Measurements from ENCODE around the gene SLC6A11.
A peak's percentile ranks its signal among the peaks of the same experiment; 100 is the strongest.

Gene SLC6A11

GRCh38 chr3:10772271-10773161 lies 43.5 kb upstream of the SLC6A11 start:
- Histone ChIP-seq H3K4me2 (ENCODE audit: low read length) (no peak overlapping the region), H3K36me3 (ENCODE audit: control insufficient read depth, insufficient read depth, low read length) (no peaks in the 10 kb centered on the region), H3K79me1 (ENCODE audit: low read length) (no peaks in the 10 kb centered on the region), H2BK15ac (replicated peaks; ENCODE audit: low read depth) (no peak overlapping the region), H3K4me1 (ENCODE audit: control insufficient read depth, low read depth, low read length) (no peaks in the 10 kb centered on the region), H3K18ac (ENCODE audit: low read length) (no peak overlapping the region), H2BK5ac (ENCODE audit: low read length) (no peak overlapping the region), H2AK5ac (ENCODE audit: low read length) (no peak overlapping the region), H3K27me3 (ENCODE audit: insufficient read depth, low read length, poor library complexity) (no peaks in the 10 kb centered on the region), H3K56ac (ENCODE audit: low read length) (no peak overlapping the region), H3K27ac (ENCODE audit: low read depth, low read length) (no peak overlapping the region), H3K4me3 (ENCODE audit: low read length) (no peak overlapping the region), H3K79me2 (ENCODE audit: control insufficient read depth, insufficient read depth, low read length) (no peaks in the 10 kb centered on the region), H2BK120ac (ENCODE audit: low read depth, low read length) (no peak overlapping the region), H4K8ac (ENCODE audit: low read depth, low read length) (no peak overlapping the region), H3K23ac (ENCODE audit: low read length) (no peak overlapping the region), H4K5ac (ENCODE audit: low read length) (no peak overlapping the region), H3K9ac (ENCODE audit: low read length) (no peak overlapping the region), H3K4ac (ENCODE audit: low read depth, low read length) (no peak overlapping the region)
- DNase-seq, result peak; percentile 71
- WGBS (ENCODE audit: extremely low coverage, insufficient coverage, low lambda C conversion rate), result no CpG with 5 or more reads among the region's 16 CpGs

DNA sequence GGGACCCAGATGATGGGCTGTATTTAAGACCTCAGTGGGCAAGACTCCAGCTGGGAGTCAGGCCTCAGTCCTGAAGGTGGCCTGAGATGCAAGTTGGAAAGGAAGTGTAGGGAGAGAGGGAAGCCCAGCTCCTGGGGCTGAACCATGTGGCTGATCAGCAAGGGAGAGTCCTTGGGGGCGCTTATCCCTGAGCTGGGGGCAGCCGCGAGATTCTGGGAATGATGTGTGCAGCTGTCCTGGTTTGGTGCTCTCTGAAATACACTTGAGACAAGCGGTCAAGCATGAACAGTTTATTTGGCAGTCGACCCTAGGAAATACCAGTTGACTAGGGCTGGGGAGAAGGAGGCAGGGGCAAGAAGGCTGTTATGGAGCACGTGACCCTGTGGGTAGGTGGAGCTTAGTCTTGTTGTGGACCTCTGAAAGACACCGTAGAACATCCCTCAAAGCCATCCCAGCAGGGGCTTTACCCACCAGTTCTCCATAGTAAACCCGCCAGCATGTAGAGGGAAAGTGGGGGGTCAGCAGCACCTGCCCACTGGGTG lies 41.8 kb upstream of the SLC6A11 start:
- Histone ChIP-seq H3K56ac (ENCODE audit: low read length) (no peak overlapping the region), H2AK5ac (ENCODE audit: low read length) (no peak overlapping the region), H3K4ac (ENCODE audit: low read depth, low read length) (no peak overlapping the region), H4K5ac (ENCODE audit: low read length) (no peak overlapping the region), H3K27me3 (ENCODE audit: insufficient read depth, low read length, poor library complexity) (no peaks in the 10 kb centered on the region), H3K79me2 (ENCODE audit: control insufficient read depth, insufficient read depth, low read length) (no peaks in the 10 kb centered on the region), H3K9ac (ENCODE audit: low read length) (no peak overlapping the region), H3K4me3 (ENCODE audit: low read length) (no peak overlapping the region), H2BK15ac (replicated peaks; ENCODE audit: low read depth) (no peak overlapping the region), H3K27ac (ENCODE audit: low read depth, low read length) (no peak overlapping the region), H3K79me1 (ENCODE audit: low read length) (no peaks in the 10 kb centered on the region), H3K23ac (ENCODE audit: low read length) (no peak overlapping the region), H3K36me3 (ENCODE audit: control insufficient read depth, insufficient read depth, low read length) (no peaks in the 10 kb centered on the region), H2BK120ac (ENCODE audit: low read depth, low read length) (no peak overlapping the region), H4K8ac (ENCODE audit: low read depth, low read length) (no peak overlapping the region), H3K4me2 (ENCODE audit: low read length) (no peak overlapping the region), H2BK5ac (ENCODE audit: low read length) (no peak overlapping the region), H3K4me1 (ENCODE audit: control insufficient read depth, low read depth, low read length) (no peaks in the 10 kb centered on the region), H3K18ac (ENCODE audit: low read length) (no peak overlapping the region)
- DNase-seq, result no peak
- no CpG with 5 or more reads among the region's 8 CpGs for WGBS (ENCODE audit: extremely low coverage, insufficient coverage, low lambda C conversion rate)

- Histone ChIP-seq H3K4me3 (ENCODE audit: low read length) (no peak overlapping the region), H3K27ac (ENCODE audit: low read depth, low read length) (no peak overlapping the region)
Measured at GRCh38 chr3:10774825-10775224, 41.2 kb upstream of the SLC6A11 start.

GRCh38 chr3:10775259-10775658 lies 40.8 kb upstream of the SLC6A11 start:
- no peak for DNase-seq

More at GRCh38 chr3:10774825-10775224, 41.2 kb upstream of the SLC6A11 start:
- H4K8ac ChIP-seq (ENCODE audit: low read depth, low read length), result no peak overlapping the region
- H3K27me3 ChIP-seq (ENCODE audit: insufficient read depth, low read length, poor library complexity), result no peaks in the 10 kb centered on the region
- H3K23ac ChIP-seq (ENCODE audit: low read length), result no peak overlapping the region
- no peak overlapping the region for H3K18ac ChIP-seq (ENCODE audit: low read length)
- no peak overlapping the region for H3K9ac ChIP-seq (ENCODE audit: low read length)
- H3K4me2 ChIP-seq (ENCODE audit: low read length), result no peak overlapping the region
- H3K4me1 ChIP-seq (ENCODE audit: control insufficient read depth, low read depth, low read length), result no peaks in the 10 kb centered on the region
- no peak overlapping the region for H2BK15ac ChIP-seq (replicated peaks; ENCODE audit: low read depth)
- WGBS (ENCODE audit: extremely low coverage, insufficient coverage, low lambda C conversion rate), result no CpG with 5 or more reads among the region's 8 CpGs
- H2BK120ac ChIP-seq (ENCODE audit: low read depth, low read length), result no peak overlapping the region
- no peak for DNase-seq
- no peak overlapping the region for H2BK5ac ChIP-seq (ENCODE audit: low read length)
- no peak overlapping the region for H3K4ac ChIP-seq (ENCODE audit: low read depth, low read length)
- no peaks in the 10 kb centered on the region for H3K79me1 ChIP-seq (ENCODE audit: low read length)
- no peak overlapping the region for H3K56ac ChIP-seq (ENCODE audit: low read length)
- no peak overlapping the region for H4K5ac ChIP-seq (ENCODE audit: low read length)
- no peaks in the 10 kb centered on the region for H3K36me3 ChIP-seq (ENCODE audit: control insufficient read depth, insufficient read depth, low read length)
- no peaks in the 10 kb centered on the region for H3K79me2 ChIP-seq (ENCODE audit: control insufficient read depth, insufficient read depth, low read length)
- H2AK5ac ChIP-seq (ENCODE audit: low read length), result no peak overlapping the region

GRCh38 chr3:10775828-10776227 lies 40.2 kb upstream of the SLC6A11 start:
- Histone ChIP-seq H3K18ac (ENCODE audit: low read length) (no peak overlapping the region), H3K9ac (ENCODE audit: low read length) (no peak overlapping the region), H2BK5ac (ENCODE audit: low read length) (no peak overlapping the region), H2BK15ac (replicated peaks; ENCODE audit: low read depth) (no peak overlapping the region), H3K4me1 (ENCODE audit: control insufficient read depth, low read depth, low read length) (no peaks in the 10 kb centered on the region), H3K4ac (ENCODE audit: low read depth, low read length) (no peak overlapping the region), H4K5ac (ENCODE audit: low read length) (no peak overlapping the region), H3K27ac (ENCODE audit: low read depth, low read length) (no peak overlapping the region), H3K4me2 (ENCODE audit: low read length) (no peak overlapping the region), H3K79me1 (ENCODE audit: low read length) (no peaks in the 10 kb centered on the region), H2BK120ac (ENCODE audit: low read depth, low read length) (no peak overlapping the region), H2AK5ac (ENCODE audit: low read length) (no peak overlapping the region), H4K8ac (ENCODE audit: low read depth, low read length) (no peak overlapping the region), H3K4me3 (ENCODE audit: low read length) (no peak overlapping the region), H3K79me2 (ENCODE audit: control insufficient read depth, insufficient read depth, low read length) (no peaks in the 10 kb centered on the region), H3K23ac (ENCODE audit: low read length) (no peak overlapping the region), H3K36me3 (ENCODE audit: control insufficient read depth, insufficient read depth, low read length) (no peaks in the 10 kb centered on the region), H3K56ac (ENCODE audit: low read length) (no peak overlapping the region), H3K27me3 (ENCODE audit: insufficient read depth, low read length, poor library complexity) (no peaks in the 10 kb centered on the region)
- no peak for DNase-seq
- WGBS (ENCODE audit: extremely low coverage, insufficient coverage, low lambda C conversion rate), result no CpG with 5 or more reads among the region's 3 CpGs

More at GRCh38 chr3:10775259-10775658, 40.8 kb upstream of the SLC6A11 start:
- no peaks in the 10 kb centered on the region for H3K79me1 ChIP-seq (ENCODE audit: low read length)
- H3K4me3 ChIP-seq (ENCODE audit: low read length), result no peak overlapping the region
- H3K4me1 ChIP-seq (ENCODE audit: control insufficient read depth, low read depth, low read length), result no peaks in the 10 kb centered on the region
- H2AK5ac ChIP-seq (ENCODE audit: low read length), result no peak overlapping the region
- H3K36me3 ChIP-seq (ENCODE audit: control insufficient read depth, insufficient read depth, low read length), result no peaks in the 10 kb centered on the region
- no peak overlapping the region for H3K9ac ChIP-seq (ENCODE audit: low read length)
- no peak overlapping the region for H2BK5ac ChIP-seq (ENCODE audit: low read length)
- H4K5ac ChIP-seq (ENCODE audit: low read length), result no peak overlapping the region
- H2BK120ac ChIP-seq (ENCODE audit: low read depth, low read length), result no peak overlapping the region
- H3K27me3 ChIP-seq (ENCODE audit: insufficient read depth, low read length, poor library complexity), result no peaks in the 10 kb centered on the region
- no peak overlapping the region for H3K27ac ChIP-seq (ENCODE audit: low read depth, low read length)
- no peak overlapping the region for H3K18ac ChIP-seq (ENCODE audit: low read length)
- H4K8ac ChIP-seq (ENCODE audit: low read depth, low read length), result no peak overlapping the region
- H3K79me2 ChIP-seq (ENCODE audit: control insufficient read depth, insufficient read depth, low read length), result no peaks in the 10 kb centered on the region
- H3K4ac ChIP-seq (ENCODE audit: low read depth, low read length), result no peak overlapping the region
- no peak overlapping the region for H3K56ac ChIP-seq (ENCODE audit: low read length)
- WGBS (ENCODE audit: extremely low coverage, insufficient coverage, low lambda C conversion rate), result no CpG with 5 or more reads among the region's 8 CpGs
- H2BK15ac ChIP-seq (replicated peaks; ENCODE audit: low read depth), result no peak overlapping the region
- no peak overlapping the region for H3K4me2 ChIP-seq (ENCODE audit: low read length)
- no peak overlapping the region for H3K23ac ChIP-seq (ENCODE audit: low read length)
